ENCODE results near the gene SLC35C1. TPM values are rescaled to one million over a fixed set of nuclear protein-coding genes. Genes with fewer than 3 reads are reported as not detected.

Gene SLC35C1
- total RNA-seq, 1 experiment from 2014 or later: 8.9 TPM

- Histone ChIP-seq H3K4me2 (ENCODE audit: insufficient read depth, insufficient read length, low read length) (no peak overlapping the region), H3K27me3 (ENCODE audit: insufficient read depth, low read length) (no peaks in the 10 kb centered on the region), H2BK12ac (ENCODE audit: insufficient read length, low read depth, low read length) (no peak overlapping the region), H3K18ac (ENCODE audit: insufficient read length, low read depth, low read length) (no peak overlapping the region), H4K8ac (replicated peaks; ENCODE audit: insufficient read length, low read depth, low read length) (no peak overlapping the region), H3K14ac (ENCODE audit: insufficient read depth, low read length) (no peak overlapping the region), H2BK20ac (ENCODE audit: low read depth, low read length, poor library complexity, severe bottlenecking) (no peak overlapping the region), H3K23ac (ENCODE audit: insufficient read length, low read depth, low read length) (no peak overlapping the region), H3K79me1 (ENCODE audit: insufficient read depth, low read depth, low read length, poor library complexity, severe bottlenecking) (no peaks in the 10 kb centered on the region), H3T11ph (ENCODE audit: low read length) (no peak overlapping the region), H2BK15ac (ENCODE audit: low read depth, low read length) (no peak overlapping the region), H3K4me1 (ENCODE audit: insufficient read depth, low read length) (no peaks in the 10 kb centered on the region), H2AFZ (ENCODE audit: low read length) (no peak overlapping the region), H3K9ac (ENCODE audit: extremely low read depth, insufficient read length, low read length) (no peak overlapping the region), H3K27ac (ENCODE audit: insufficient read length, low read depth, low read length) (no peak overlapping the region), H3K79me2 (ENCODE audit: insufficient read depth, low read length) (no peaks in the 10 kb centered on the region), H4K91ac (ENCODE audit: insufficient read length, low read depth, low read length) (no peak overlapping the region), H2BK120ac (ENCODE audit: low read depth, low read length, poor library complexity, severe bottlenecking) (no peak overlapping the region), H3K9me3 (ENCODE audit: control insufficient read depth, low read depth, low read length) (no peaks in the 10 kb centered on the region), H3K4ac (ENCODE audit: low read depth, low read length) (no peak overlapping the region), H2AK5ac (ENCODE audit: insufficient read length, low read length) (no peak overlapping the region), H3K23me2 (ENCODE audit: insufficient read length, low read depth, low read length, poor library complexity, severe bottlenecking) (no peaks in the 10 kb centered on the region), H2BK5ac (ENCODE audit: insufficient read length, low read length) (no peak overlapping the region), H4K20me1 (ENCODE audit: control insufficient read depth, insufficient read depth, insufficient read length) (no peaks in the 10 kb centered on the region), H3K56ac (ENCODE audit: insufficient read length, low read depth, low read length) (no peak overlapping the region), H4K5ac (ENCODE audit: insufficient read length, low read depth, low read length) (no peak overlapping the region)
- Mint-ChIP-seq H3K27me3 (ENCODE audit: low read depth) (peaks cover 21% of the 10 kb centered on the region), H3K27ac (no peak overlapping the region), H3K4me1 (peaks cover 3 to 6% of the 10 kb centered on the region in 2 experiments; a peak in 3 of 4 replicates), H3K4me3 (no peak overlapping the region), H3K36me3 (ENCODE audit: insufficient read depth in 1 of 3, low read depth in 3 of 3) (peaks cover 0 to 6% (median 0%) of the 10 kb centered on the region in 3 experiments; a peak in 2 of 7 replicates), H3K9me3 (peaks cover 0 to 4% of the 10 kb centered on the region in 2 experiments; a peak in 2 of 5 replicates)
- no CpG with 5 or more reads among the region's 2 CpGs for WGBS (ENCODE audit: extremely low coverage, insufficient read length, low lambda C conversion rate)
- no peak for TF ChIP-seq CTCF (conservative IDR thresholded peaks at IDR 0.05)
- DNase-seq: no peak
Observed at GRCh38 chr11:45786272-45786671, 18.7 kb upstream of the SLC35C1 start.

Data from H9 (cell line).